ENCODE data around the gene AK1.

The AK1 gene

DNA sequence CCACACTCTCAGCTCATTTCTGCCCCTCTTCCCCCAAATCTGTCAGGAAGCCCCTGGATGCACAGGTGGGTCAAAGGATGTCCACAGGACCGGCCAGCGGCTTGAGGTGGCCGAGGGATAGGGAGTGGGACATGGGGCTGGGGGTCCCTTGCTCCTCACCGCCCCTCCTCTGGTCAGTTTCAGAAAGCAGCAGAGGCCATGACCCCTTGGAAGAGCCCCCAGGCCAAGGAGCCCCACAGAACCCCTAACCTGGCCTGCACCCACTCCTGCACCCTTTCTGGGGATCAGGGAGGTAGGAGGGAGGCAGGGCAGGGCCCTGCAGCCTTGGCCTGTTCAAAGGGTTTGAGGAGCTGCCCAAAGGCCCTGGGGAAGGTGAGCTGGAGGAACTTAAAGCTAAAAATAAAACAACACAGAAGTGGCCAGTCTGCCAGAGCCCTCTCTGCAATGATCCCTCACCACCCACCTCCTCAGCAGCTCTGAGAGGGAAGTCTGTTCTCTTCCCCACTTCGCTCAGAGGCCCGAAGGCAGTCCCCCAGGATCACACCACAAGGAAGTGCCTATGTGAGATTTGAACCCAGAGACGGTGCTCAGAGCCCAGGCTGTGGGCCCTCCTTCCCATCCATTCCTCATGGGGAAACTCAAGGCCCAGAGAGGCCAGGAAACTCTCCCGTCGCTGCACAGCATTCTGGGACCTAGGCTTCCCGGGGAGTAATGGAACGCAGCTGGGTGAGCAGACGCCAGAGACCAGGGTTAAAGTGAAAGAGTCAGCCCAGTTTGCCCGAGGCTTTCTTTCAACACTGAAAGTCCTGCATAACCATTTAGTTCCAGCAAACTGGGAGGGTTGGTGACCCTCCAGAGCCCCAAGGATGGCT lies 23.9 kb downstream of the AK1 start:
- peak overlapping the region; percentile 59 for H3K4me3 ChIP-seq (ENCODE audit: low read depth, low read length)
- TF ChIP-seq, protein P1, sequence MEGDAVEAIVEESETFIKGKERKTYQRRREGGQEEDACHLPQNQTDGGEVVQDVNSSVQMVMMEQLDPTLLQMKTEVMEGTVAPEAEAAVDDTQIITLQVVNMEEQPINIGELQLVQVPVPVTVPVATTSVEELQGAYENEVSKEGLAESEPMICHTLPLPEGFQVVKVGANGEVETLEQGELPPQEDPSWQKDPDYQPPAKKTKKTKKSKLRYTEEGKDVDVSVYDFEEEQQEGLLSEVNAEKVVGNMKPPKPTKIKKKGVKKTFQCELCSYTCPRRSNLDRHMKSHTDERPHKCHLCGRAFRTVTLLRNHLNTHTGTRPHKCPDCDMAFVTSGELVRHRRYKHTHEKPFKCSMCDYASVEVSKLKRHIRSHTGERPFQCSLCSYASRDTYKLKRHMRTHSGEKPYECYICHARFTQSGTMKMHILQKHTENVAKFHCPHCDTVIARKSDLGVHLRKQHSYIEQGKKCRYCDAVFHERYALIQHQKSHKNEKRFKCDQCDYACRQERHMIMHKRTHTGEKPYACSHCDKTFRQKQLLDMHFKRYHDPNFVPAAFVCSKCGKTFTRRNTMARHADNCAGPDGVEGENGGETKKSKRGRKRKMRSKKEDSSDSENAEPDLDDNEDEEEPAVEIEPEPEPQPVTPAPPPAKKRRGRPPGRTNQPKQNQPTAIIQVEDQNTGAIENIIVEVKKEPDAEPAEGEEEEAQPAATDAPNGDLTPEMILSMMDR (IDR thresholded peaks at IDR 0.05; ENCODE audit: borderline replicate concordance, insufficient read depth, low read depth, low read length): no peak

DNA sequence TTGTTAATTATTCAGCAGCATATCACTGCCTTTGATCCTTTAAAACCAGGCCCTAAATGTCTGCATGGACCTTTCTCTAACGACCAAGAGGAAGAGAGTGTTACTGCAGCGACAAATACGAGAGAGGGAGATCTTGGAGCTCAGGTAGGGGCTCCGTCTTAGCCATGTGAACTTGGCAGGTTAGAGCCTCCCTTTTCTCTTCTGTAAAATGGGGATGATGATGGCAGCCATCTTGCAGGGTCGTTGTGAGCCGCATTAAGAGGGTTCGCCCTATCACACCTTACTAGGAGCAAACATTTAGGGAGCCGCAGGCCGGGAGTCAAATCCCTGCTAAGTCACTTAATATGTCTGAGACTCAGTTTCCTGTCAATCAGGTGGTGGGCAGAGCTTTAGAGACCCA lies 24.6 kb downstream of the AK1 start:
- TF ChIP-seq, protein P1 (IDR thresholded peaks at IDR 0.05; ENCODE audit: borderline replicate concordance, insufficient read depth, low read depth, low read length): no peak
- H3K4me3 ChIP-seq (ENCODE audit: low read depth, low read length): no peak overlapping the region

DNA sequence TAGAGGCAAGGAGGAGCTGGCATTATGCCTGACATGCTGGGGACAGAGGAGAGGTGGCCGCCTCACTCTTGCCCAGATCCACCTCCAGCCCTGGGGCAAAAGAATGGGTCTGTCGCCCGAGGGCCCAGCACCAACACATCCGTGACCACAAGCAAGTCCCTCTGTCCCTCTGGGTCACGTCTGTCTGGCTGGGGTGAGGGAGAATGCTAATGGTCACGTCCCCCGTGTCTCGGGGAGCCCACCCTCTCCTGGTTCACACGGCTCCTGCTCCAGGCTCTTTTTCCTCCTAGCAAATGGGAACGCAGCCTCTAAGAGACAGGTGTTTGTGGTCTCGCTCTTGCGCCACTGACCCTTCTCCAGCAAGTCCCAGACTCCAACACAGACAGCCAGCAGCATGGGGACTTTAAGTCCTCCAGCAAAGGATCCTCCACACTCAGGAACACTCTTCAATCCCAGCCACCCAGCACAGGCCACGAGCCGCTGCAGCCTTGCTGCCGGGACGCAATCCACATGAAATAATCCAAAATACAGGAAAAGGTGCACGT lies 27.1 kb downstream of the AK1 start:
- TF ChIP-seq, protein P1 (IDR thresholded peaks at IDR 0.05; ENCODE audit: borderline replicate concordance, insufficient read depth, low read depth, low read length): no peak
- H3K4me3 ChIP-seq (ENCODE audit: low read depth, low read length): no peak overlapping the region

DNA sequence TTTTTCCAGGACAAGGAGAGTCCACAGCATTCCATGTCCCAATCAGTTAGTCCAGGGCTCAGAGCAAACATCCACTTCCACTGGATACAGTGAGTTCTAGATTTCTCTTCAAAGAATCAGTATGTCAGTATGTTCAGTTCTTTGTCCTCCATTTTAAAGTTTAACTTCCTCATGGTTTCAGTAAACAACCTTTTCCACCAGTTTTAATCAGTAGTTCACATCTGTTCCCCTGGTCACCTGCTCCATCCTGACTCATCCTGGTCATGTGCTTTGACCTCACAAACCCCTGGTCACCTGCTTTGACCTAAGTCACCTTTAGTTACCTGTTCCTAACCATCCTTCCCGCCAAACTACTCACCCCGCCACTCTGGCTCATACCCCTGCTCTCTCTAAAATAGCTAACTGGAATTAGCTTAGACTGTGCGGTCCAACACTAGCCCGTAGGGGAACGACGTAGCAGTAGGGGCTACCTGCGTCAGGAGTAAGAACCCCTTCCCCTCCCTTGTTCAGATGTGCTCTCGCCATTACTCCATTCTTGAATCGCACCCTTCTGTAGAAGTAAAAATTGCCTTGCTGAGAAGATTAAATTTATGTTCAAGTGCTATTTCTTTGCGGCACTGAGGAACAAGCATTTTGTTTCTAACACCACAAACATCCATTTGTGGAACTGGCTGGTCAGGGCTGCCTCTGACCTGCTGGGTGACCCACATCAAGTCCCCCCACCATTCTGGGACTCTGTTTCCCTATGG lies 28.5 kb downstream of the AK1 start:
- TF ChIP-seq, protein P1 (IDR thresholded peaks at IDR 0.05; ENCODE audit: borderline replicate concordance, insufficient read depth, low read depth, low read length): no peak
- H3K4me3 ChIP-seq (ENCODE audit: low read depth, low read length): no peak overlapping the region

DNA sequence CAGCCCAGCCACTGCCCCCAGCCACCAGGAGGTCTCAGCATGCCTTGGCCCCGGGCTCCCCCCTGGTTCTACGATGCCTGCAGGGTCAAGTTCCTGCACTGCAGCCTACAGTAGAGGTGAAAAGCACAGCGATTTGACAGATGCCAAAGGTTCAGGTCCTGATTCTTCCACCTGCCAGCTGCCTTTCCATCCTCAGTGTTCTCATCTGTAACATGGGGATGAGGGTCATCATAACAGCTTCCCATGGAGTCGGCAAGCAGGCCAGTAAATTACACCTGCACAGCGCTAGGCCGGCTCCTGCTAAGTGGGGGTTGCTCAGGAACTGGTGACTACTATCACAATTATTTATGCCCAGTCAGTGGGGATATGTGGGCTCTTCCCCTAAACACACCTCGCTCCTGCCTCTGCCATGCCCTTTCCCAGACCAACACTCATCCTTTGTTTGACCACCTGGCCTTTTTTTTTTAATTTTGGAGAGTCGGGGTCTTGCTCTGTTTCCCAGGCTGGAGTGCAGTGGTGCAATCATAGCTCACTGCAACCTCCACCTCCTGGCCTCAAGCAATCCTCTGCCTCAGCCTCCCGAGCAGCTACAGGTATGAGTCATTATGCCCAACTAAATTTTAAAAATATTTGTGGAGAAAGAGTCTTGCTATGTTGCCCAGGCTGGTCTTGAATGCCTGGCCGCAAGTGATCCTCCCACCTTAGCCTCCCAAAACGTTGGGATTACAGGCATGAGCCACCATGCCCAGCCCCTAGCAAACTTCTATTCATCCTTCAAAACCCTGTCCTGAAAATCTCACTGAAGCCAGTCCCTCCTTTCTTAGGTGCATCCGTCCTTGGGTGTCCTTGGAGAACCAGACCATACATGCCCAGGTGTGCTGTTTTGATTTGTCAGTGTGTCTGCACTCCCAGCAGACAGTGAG lies 29.4 kb downstream of the AK1 start:
- H3K4me3 ChIP-seq (ENCODE audit: low read depth, low read length): no peak overlapping the region
- TF ChIP-seq, protein P1 (IDR thresholded peaks at IDR 0.05; ENCODE audit: borderline replicate concordance, insufficient read depth, low read depth, low read length): no peak

DNA sequence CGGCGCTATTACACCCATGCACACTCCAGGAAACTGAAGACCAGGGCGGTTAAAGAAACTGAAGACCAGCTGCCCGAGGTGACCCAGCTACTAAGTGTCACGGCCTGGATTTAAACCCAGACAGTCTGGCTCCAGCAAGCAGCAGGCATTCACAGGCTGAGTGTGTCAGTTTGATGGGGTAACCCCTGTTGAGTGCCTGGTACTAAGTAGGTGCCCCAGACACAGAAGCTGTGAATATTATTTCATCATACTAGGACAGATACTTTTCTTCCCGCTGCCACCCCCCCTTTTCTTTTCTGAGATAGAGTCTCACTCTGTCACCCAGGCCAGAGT lies 30.3 kb downstream of the AK1 start:
- TF ChIP-seq, protein P1 (IDR thresholded peaks at IDR 0.05; ENCODE audit: borderline replicate concordance, insufficient read depth, low read depth, low read length): no peak
- no peak overlapping the region for H3K4me3 ChIP-seq (ENCODE audit: low read depth, low read length)
